ENCODE data around the gene RHBDF1.

Gene RHBDF1, protein sequence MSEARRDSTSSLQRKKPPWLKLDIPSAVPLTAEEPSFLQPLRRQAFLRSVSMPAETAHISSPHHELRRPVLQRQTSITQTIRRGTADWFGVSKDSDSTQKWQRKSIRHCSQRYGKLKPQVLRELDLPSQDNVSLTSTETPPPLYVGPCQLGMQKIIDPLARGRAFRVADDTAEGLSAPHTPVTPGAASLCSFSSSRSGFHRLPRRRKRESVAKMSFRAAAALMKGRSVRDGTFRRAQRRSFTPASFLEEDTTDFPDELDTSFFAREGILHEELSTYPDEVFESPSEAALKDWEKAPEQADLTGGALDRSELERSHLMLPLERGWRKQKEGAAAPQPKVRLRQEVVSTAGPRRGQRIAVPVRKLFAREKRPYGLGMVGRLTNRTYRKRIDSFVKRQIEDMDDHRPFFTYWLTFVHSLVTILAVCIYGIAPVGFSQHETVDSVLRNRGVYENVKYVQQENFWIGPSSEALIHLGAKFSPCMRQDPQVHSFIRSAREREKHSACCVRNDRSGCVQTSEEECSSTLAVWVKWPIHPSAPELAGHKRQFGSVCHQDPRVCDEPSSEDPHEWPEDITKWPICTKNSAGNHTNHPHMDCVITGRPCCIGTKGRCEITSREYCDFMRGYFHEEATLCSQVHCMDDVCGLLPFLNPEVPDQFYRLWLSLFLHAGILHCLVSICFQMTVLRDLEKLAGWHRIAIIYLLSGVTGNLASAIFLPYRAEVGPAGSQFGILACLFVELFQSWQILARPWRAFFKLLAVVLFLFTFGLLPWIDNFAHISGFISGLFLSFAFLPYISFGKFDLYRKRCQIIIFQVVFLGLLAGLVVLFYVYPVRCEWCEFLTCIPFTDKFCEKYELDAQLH

DNA sequence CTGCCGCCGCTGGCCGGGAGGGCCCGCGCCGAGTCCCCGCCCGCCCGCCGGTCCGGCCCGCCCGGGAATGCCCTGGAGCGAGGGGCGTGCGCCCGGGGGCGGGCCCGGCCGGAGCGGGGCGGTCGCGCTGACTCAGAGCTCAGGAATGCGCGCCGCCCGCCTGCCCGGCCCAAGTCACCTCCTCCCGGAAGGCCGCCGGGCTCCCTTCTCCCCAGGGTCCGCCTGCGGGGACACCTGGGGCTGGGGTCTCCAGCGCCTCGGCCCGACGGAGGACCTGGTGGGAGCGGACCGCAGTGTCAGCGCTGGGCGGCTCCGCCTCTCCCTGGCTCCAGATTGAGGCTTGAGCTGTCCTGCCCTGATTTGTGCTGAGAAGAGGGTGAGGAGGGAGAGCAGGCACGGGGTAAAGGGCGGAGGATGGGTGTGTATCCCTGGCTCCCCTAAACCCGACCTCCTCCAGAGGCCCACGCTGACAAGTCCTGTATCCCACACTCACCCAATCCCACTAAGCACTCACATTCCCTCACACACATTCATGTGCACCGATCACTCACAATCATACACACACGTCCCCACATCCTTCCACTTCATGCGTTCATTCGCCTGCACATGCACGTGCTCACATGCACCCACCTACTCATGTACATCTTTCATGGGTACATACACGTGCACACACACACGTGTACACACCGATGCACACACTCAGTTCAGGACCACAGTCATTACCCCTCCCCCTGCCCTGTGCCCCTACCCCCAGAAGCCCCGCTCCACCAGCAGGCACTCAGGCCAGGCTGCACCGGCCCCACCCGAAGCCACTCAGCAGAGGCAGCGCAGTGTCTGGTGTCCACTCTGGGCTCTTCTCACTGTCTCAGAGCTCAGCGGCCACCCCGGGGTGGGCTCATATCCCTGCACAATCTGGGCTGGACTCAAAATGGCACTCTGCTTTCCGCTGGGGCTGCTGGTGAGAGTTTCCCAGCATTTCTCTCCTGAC is at the start of gene RHBDF1:
RHBDF1 (minus strand) TSS at position 71 of the 988 bp plus-strand sequence. CDS start 7,616 bp downstream, outside the sequence.
- DNase-seq (ENCODE audit: low read depth in 2 of 3, low spot score in 2 of 3), result no peak

DNA sequence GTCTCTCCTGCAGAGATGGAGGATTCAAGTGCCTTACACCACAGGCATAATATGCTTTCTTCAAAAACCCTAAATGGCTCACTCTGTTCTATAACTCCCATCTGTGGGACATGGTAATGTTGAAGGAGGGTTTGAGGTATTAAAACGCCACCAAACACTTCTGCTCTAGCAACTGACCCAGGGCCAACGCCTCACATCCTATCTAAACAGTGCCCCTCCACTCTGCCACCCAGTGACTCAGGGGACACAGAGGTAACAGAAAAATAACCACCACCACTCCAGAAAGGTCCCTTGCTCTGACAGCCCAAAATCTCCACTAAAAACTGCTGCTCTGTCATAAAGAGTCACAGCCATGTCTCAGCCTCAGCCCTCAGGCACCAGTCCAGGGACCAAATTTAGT is 48.3 kb upstream of the RHBDF1 start:
- no peak for DNase-seq (ENCODE audit: low read depth in 2 of 3, low spot score in 2 of 3)

DNA sequence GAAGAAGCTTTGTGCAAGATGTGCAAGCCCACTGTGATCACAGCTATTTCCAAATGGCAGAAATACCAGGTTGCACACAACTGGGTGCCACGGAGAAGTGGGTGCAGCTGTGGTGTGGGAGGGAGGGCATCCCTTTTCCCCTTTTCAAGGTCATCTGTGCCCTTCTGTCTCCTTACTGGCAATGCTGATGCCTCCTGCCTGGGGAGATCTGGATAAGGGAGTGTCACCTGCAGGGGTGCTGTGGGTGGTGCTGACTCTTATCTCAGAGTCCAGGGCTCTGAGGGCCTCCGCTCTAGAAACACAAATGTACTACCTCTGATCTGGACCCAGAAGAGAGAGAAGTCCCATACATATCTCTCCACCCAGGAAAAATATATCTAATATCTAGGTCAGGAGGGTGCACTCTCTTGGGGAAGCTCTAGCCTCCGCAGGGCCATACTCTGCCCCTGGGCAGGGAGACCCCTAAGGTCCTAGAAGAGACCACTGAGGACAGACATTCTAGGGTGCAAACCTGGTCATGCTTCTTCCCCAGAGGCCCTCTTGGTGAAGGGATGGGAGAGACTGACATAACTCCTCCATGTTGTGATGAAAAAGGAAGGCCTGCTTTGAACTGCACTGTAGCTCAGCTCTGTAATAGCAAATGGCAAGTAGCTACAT is 47.5 kb upstream of the RHBDF1 start:
- no peak for DNase-seq (ENCODE audit: low read depth in 2 of 3, low spot score in 2 of 3)

DNA sequence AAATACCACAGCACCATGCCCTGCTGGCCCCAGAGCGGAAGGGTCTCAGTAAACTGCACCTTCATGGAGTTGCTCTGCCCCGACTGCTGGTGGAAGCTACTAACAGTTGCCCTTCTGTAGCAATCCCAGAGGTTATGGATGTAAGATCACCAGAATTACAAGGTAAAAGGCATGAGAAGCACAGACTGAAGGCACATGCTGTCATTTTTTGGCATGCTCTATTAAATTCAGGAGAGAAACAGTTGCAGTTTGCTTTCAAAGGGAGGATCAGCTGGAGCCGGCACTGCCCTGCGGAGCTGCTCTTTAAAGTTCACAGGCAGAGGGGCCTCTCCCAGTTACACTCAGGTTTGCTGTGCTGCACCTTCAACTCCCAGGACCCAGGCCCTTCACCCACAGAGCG is 46.9 kb upstream of the RHBDF1 start:
- DNase-seq (ENCODE audit: low read depth in 2 of 3, low spot score in 2 of 3), result no peak

DNA sequence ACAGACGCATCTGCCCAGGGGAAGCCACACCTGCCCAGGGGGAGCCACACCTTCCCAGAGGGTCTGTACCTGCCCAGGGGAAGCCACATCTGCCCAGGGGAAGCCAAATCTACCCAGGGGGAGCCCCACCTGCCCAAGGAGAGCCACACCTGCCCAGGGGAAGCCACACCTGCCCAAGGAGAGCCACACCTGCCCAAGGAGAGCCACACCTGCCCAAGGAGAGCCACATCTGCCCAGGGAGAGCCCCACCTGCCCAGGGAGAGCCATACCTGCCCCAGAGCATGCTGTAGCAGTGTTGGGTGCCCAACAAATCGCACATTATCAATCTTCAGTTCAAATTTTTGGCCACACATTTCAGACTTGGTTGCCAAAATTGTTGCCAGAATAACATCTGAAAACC is 46.4 kb upstream of the RHBDF1 start:
- no peak for DNase-seq (ENCODE audit: low read depth in 2 of 3, low spot score in 2 of 3)

DNA sequence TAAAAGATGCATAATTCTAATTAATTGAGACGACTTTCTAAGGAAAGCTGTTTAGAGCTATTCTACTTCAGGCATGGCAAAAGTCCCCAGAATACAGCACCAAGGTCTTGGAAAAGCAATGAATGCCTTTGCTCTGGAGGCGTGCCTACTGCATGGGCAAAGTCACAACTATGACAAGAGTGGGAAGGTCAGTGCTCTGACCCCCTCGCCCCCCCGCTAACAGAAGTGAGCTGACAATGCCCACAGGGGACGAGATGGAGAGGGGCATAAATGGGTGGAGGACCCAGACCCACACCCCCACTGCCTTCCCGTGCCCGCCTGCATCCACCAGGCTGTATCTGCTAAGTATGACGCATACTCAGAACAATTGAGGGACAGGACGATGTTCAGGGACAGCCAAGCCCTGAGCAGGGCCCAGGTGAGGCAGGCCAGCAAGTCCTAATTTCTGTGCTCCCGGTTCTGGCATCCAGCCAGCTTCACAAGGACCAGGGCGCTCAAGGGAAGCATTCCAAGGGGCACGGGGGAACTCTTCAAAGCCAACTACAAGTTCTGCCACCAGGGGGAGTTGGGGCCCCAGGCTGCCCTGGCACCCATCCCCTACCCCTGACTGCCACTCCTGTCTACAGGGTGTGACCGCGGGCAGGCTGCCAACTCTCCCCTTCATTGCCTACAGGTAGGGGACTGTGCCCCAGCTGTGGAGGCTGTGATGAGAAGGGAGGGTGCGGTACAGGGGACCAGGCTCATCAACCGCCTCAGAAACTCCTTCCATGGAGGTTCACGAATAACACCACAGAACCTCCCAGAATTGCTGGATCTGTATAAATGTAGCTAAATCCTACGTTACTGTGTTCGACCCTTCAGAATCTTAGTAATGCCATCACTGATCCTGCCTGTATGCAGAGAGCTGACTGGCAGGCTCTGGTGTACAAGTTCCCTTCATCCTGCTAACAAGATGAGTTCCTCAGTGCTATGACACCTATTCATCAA is 45.2 kb upstream of the RHBDF1 start:
- DNase-seq (ENCODE audit: low read depth in 2 of 3, low spot score in 2 of 3), result peak in 1 of 3 experiments; percentile 32

DNA sequence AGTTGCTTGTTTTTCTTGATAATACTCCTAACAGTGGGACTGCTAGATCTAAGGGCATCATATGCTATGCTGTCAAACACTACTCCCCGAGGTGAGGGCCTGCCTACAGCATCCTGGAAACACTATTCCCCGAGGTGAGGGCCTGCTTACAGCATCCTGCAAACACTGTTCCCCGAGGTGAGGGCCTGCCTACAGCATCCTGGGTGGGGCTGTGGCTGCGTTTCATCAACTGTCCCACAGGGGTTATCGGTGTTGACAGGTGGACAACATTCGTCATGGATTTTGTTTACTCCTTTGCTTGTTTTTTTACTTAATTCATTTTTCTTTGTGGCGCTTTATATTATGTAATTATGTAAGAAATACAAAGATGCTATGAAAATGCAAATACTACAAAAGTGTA is 43.6 kb upstream of the RHBDF1 start:
- DNase-seq (ENCODE audit: low read depth in 2 of 3, low spot score in 2 of 3), result no peak

DNA sequence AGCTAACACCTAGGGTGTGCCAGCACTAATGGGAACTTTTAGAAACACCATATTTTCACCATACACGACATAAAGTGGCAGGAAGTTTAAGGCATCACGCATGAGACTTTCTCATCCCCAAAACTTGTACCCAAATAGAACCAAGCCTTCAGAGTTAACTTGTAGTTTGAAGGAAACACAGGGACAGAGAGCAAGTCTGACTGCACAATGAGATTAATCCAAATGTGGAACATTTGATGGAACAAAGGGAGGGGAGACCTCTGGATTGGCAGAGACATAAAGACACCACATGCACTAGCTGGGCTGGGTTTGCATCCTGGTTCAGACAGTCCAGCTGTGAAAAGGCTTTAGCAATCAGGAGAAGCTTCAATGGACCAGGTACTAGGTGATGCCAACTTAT is 41.9 kb upstream of the RHBDF1 start:
- DNase-seq (ENCODE audit: low read depth in 2 of 3, low spot score in 2 of 3), result no peak

DNA sequence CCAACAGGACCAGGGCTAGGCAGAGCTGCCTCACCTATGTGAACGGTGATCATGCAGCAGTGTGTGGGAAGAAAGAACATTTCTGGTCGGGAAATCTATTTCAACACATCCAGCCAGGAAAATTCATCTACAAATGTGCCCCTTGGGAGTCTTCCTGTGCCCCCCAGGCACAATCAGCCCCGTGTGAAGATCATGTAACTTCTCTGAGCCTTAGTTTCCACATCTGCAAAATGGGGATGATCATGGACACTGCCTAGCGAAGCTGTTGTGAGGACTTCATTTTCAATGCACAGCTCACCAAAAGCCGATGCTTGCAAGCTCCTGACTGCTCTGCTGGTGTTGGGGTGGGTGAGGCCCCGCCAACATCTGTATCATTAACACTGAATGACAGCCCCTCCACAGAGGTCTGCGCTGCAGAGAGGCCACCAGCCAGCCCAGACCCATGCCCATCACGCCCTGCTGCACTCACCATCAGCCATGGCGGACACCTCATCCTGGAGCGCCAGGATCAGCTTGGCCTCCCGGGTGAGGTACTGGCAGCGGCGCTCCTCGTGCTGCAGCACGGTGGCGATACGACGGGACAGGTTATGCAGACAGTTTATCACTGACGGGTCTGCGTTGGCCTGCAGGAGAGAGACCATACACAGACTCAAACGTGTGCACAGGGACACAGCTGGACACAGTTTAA is 39.9 kb upstream of the RHBDF1 start:
- DNase-seq (ENCODE audit: low read depth in 2 of 3, low spot score in 2 of 3), result no peak

DNA sequence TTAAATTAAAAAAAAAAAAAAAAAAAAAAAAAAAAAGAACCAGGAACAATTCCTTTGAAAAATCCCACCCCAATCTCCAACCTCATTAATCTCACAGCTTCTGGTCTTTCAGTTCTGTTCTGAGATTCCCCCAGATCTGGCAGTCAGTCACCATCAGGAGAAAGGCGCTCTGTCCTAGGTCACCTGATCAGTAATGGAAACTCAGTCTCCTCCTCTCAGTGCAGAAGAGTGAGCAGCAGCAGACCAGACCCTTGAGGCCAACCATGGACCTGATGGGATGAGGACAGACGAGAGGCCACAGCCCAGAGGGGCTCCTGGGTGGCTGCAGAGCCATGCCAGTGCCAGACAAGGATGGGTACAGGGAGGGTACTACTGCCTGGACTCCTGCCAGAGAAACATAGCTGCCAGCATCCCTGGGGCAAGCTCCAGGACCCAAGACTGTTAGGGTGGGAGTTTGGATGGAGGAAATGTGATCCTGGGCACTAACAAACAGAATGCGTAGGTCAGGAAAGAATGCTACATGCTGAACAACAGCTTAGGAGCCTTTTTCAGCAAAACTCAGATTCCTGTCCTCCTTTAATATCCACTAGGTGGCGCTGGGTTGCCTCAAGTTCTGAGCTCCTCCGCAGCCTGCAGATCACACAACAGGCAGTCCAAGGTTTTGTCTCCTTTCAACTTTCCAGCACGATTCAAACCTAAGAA is 34.3 kb upstream of the RHBDF1 start:
- DNase-seq (ENCODE audit: low read depth in 2 of 3, low spot score in 2 of 3), result no peak

DNA sequence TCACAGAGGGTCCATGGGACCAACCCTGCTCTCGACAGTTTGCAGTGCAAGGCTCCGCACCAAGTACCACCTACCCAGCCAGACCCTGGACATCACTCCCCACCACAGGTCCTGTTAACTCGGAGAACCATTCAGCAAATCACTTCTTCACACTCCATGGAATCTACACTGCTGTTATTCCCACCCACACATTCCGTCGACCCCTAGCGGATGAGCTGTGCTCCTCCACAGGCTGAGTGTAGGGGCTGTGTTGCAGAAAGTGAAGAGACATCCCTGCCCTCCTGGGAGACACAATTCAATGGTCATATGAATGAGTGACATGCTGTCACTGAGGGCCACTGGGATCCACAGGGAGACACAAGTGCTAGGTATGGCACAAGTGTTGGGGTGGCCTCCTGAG is 33.1 kb upstream of the RHBDF1 start:
- DNase-seq (ENCODE audit: low read depth in 2 of 3, low spot score in 2 of 3), result no peak

DNA sequence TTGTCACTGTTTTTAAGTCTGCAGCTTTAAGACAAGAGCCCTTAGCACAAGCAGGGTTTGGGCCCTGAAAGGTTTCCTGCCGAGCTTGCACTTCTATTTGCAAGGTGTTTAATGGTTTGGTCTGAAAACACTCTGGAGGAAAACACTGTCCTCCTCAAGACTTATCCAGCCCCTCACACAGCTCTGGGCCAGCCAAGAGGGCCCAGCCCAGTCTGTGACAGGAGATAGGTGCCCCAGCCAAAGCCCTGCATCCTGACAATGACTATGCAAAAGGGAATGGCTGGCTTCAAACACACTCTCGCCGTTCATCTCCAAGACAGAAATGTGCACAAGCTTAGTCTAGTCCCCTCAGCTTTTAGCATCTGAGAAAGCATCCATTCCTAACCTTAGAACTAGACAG is 32.5 kb upstream of the RHBDF1 start:
- no peak for DNase-seq (ENCODE audit: low read depth in 2 of 3, low spot score in 2 of 3)

DNA sequence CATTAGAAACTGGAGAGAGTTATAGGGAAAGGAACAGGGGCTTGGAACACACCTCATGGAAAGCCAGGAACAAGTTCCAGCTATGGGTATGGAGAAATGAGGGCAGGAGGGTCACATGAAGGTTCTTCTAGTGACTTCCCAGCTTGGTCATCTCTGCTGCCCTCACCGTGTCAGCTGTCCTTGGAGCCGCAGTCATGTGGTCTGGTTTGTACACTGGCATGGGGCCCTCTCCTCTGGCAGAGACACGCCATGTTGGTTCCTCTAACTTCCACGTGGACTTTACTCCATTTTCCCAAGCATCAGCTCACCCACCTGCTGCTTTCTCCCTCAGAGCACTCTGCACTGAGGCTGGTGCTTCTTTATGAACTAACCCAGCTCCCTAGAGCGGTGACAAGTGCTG is 31.9 kb upstream of the RHBDF1 start:
- no peak for DNase-seq (ENCODE audit: low read depth in 2 of 3, low spot score in 2 of 3)

DNA sequence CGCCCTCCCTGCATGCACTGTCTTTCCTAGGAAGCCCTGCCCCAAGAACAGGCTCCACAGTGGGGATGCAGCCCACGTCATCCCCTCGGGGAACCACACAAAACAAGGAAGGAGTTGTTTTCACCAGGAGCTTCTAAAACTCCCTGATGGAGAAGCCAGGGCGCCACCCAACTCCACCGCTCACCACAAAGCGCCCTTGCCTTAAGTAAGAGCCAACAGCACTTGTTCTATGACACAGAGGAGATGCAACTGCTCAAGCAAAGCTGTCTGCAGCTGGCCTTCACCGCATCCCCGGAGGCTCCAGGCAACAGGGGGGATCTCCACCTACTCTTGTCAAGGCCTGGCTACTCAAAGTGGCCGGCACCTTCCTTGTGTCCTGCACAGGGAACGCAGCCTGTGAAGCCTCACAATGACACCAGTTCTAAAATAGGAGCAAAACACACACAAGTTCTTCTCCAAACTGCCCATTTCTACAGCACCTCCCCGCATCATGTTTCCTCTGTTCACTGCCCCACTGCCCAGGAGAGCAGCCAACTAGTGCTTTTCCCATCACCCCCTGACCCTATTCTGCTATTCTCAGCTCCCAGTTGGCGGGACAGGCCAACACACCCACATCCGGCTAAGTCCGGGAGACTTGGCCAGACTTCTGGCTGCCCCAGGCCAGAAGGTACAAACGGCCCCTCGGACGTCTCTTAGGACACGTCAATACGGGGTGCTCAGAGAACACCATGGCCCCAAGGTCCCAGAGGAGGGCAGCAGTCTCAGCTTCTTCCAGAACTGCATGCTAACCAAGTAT is 29.8 kb upstream of the RHBDF1 start:
- DNase-seq (ENCODE audit: low read depth in 2 of 3, low spot score in 2 of 3), result no peak

DNA sequence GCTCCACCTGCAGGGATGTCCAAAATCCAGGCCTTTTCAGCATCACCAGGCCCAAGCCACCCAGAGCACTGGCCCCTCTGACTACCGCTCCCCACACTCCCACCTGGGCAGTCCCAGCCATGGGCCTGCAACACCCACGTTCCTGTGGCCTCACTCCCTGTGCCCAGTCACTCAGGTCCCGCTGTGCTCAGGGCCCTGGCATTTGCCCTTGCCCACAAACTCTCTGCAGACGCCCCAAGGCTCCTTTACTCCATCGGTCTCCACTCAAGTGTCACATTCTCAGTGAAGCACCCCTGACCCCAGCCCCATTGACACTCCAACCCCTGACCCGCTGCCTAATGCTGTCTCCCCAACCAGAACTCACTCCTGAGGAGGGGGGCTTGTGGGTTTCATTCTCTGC is 29.2 kb upstream of the RHBDF1 start:
- DNase-seq (ENCODE audit: low read depth in 2 of 3, low spot score in 2 of 3), result no peak

DNA sequence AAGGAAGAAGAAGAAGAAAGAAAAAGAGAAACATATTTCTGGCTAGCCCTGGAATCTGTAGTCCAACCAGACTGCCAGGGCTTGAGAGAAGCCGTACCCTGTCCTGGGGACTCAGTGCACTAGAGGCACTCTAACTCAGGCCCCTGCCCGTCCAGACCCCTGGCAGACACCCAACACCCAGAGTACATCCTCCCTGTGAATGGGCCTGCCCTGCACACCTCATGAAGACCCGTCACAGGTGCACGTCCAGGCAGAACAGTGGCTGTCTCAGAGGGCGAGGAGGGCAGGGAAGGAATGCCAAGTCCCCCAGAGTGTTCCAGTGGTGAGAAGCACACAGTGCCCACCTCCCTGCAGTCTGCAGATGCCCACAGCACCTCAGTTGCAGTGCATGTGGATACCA is 28.6 kb upstream of the RHBDF1 start:
- DNase-seq (ENCODE audit: low read depth in 2 of 3, low spot score in 2 of 3), result no peak

DNA sequence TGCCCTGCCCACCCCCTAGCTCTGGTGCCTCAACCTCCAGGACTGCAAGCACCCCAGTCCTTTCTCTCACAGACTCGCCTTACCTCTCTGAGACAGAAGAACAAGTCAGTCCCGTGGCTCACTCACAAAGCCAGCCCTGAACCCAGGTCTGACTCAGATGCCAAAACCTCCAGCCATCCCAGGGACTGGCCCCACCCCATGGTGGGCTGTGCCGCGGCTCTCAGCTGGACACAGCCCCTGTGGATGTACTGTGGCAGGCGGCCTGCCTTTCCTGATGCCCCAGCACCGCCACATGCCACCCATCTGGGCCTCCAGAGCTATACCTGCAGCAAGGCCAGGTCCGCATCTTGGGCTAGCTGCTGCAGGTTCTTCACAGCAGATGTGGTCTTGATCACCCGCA is 25.4 kb upstream of the RHBDF1 start:
- DNase-seq (ENCODE audit: low read depth in 2 of 3, low spot score in 2 of 3), result no peak

All from activated CD8-positive, alpha-beta memory T cell treated with anti-CD3 and anti-CD28 coated beads for 48 hours (primary cell).